Jurkat, Clone E6-1 (cell line): ENCODE data around the gene SULT2B1.

ENCODE experiments used
- DNase-seq: peaks from one replicate; pipeline ENCODE4 v3.0.0-alpha.2; 2011; ENCODE audit warnings: low read depth, low spot score
- H3K4me3 ChIP-seq: 2 replicates; pipeline ENCODE4 v1.5.1; 2011; ENCODE audit warnings: mild to moderate bottlenecking, low read length, control low read depth, moderate library complexity

Gene SULT2B1

GRCh38 chr19:48614436-48615230 lies 62.7 kb downstream of the SULT2B1 start, which contains the start of gene FAM83E:
Gene FAM83E, minus strand, starts transcription at chr19:48615076. Its CDS starts 1,704 bp downstream, at chr19:48613372.
- DNase-seq = no peak
- no peak within 1 kb of the TSS for H3K4me3 ChIP-seq

- no peak for DNase-seq
- no peak overlapping the region for H3K4me3 ChIP-seq
Observed at GRCh38 chr19:48615231-48616040, 63.5 kb downstream of the SULT2B1 start.

GRCh38 chr19:48616041-48616436 lies 64.1 kb downstream of the SULT2B1 start:
- no peak for DNase-seq
- H3K4me3 ChIP-seq = no peak overlapping the region

- H3K4me3 ChIP-seq = no peak overlapping the region
- DNase-seq = no peak
Observed at GRCh38 chr19:48616491-48617056, 64.6 kb downstream of the SULT2B1 start.

- peak overlapping the region; percentile 100 for H3K4me3 ChIP-seq
- no peak for DNase-seq
Observed at GRCh38 chr19:48617146-48617937, 65.4 kb downstream of the SULT2B1 start.

- DNase-seq = no peak
- peak overlapping the region; percentile 100 for H3K4me3 ChIP-seq
Observed at GRCh38 chr19:48618278-48618915, 66.4 kb downstream of the SULT2B1 start.

- peak within 1 kb of the TSS; percentile 100 for H3K4me3 ChIP-seq
- DNase-seq = peak; percentile 99
Observed at GRCh38 chr19:48618916-48619691, 67.1 kb downstream of the SULT2B1 start, which contains the start of the genes RPL18 and SPHK2. Gene RPL18, minus strand, starts transcription at chr19:48619178. Its CDS starts 35 bp downstream, at chr19:48619143. Gene SPHK2, plus strand, starts transcription at chr19:48619506. Its CDS starts 1,009 bp downstream, at chr19:48620515.

- H3K4me3 ChIP-seq = peak overlapping the region; percentile 100
- DNase-seq = no peak
Observed at GRCh38 chr19:48619692-48620585, 68.0 kb downstream of the SULT2B1 start.

- H3K4me3 ChIP-seq = peak overlapping the region; percentile 61
Observed at GRCh38 chr19:48623556-48624066, 71.6 kb downstream of the SULT2B1 start.

GRCh38 chr19:48624067-48624594 lies 72.2 kb downstream of the SULT2B1 start:
- peak overlapping the region; percentile 67 for H3K4me3 ChIP-seq
- peak; percentile 95 for DNase-seq

More at GRCh38 chr19:48623556-48624066, 71.6 kb downstream of the SULT2B1 start:
- DNase-seq = no peak

GRCh38 chr19:48624791-48625723 lies 73.1 kb downstream of the SULT2B1 start:
- DNase-seq = no peak
- H3K4me3 ChIP-seq = peak overlapping the region; percentile 67

- no peak overlapping the region for H3K4me3 ChIP-seq
Observed at GRCh38 chr19:48625891-48626327, 73.9 kb downstream of the SULT2B1 start.

GRCh38 chr19:48627201-48627864 lies 75.4 kb downstream of the SULT2B1 start:
- DNase-seq = no peak
- H3K4me3 ChIP-seq = no peak overlapping the region

More at GRCh38 chr19:48625891-48626327, 73.9 kb downstream of the SULT2B1 start:
- no peak for DNase-seq

GRCh38 chr19:48627865-48628314 lies 75.9 kb downstream of the SULT2B1 start:
- DNase-seq = no peak
- H3K4me3 ChIP-seq = no peak overlapping the region
